GM12878 (cell line): ENCODE data around the gene GABRB2. TPM values are rescaled to one million over a fixed set of nuclear protein-coding genes. Genes with fewer than 3 reads are reported as not detected.

Experiments
- ATAC-seq: fragments of 200-7000 bp; cut with Tn5 transposase; 3 replicates; pipeline ENCODE4 v1.9.1; 2020; ENCODE audit warnings: mild to moderate bottlenecking, moderate library complexity
- BruUV-seq: library from RNA; stranded (reverse); fragments of 400-500 nt; replicated peaks from 2 replicates; lab custom pipeline; 2021; lab: Mats Ljungman, UMichigan
- CTCF ChIA-PET: fragments of 300-600 bp; sonication (Branson Sonifier 250); formaldehyde crosslinking; extraction: SDS; loops from one replicate; lab custom pipeline; 2021; ENCODE audit warnings: inconsistent platforms; lab: Yijun Ruan, JAX
- POLR2A ChIA-PET: fragments of 350-600 bp; formaldehyde crosslinking; extraction: SDS; loops from one replicate; lab custom pipeline; 2021; ENCODE audit warnings: inconsistent platforms; lab: Charles Lee
- RAD21 ChIA-PET: fragments of 300-600 bp; sonication (Branson Sonifier 250); formaldehyde crosslinking; loops from one replicate; lab custom pipeline; 2023; ENCODE audit warnings: antibody characterized with exemption; ENCODE audit not compliant: unreplicated experiment; lab: Charles Lee
- SMC1A ChIA-PET: fragments of 300-600 bp; sonication (Branson Sonifier 250); formaldehyde crosslinking; loops from one replicate; lab custom pipeline; 2023; ENCODE audit not compliant: unreplicated experiment, uncharacterized antibody; lab: Charles Lee
- DNase-seq: peaks from one replicate; pipeline ENCODE4 v3.0.0-alpha.2; 2011; ENCODE audit warnings: low read depth, low spot score
- FAIRE-seq: peaks from 3 replicates; lab custom pipeline; 2011; peaks lifted over from hg19 to GRCh38; lab: Jason Lieb, UNC
- H2AFZ ChIP-seq: 2 replicates; pipeline ENCODE4 v1.6.0; 2011; ENCODE audit warnings: low read depth, low read length, control low read depth; ENCODE audit not compliant: control insufficient read depth
- H3K27ac ChIP-seq: 2 replicates; pipeline ENCODE4 v1.5.1; 2011; ENCODE audit warnings: control low read depth; ENCODE audit not compliant: control insufficient read depth, insufficient read depth
- H3K27me3 ChIP-seq, 2 experiments: replicated peaks in 1 of 2; 2 replicates each; pipeline versions ENCODE4 v1.6.0 to v1.6.1; 2011; ENCODE audit warnings: low read length in 1 of 2; ENCODE audit not compliant: control insufficient read depth in 2 of 2, insufficient read depth in 2 of 2
- H3K36me3 ChIP-seq, 2 experiments: 2 replicates each; pipeline ENCODE4 v1.5.1; 2011; ENCODE audit warnings: low read length in 1 of 2; ENCODE audit not compliant: control insufficient read depth in 2 of 2, insufficient read depth in 2 of 2
- H3K4me1 ChIP-seq: 2 replicates; pipeline ENCODE4 v1.6.1; 2011; ENCODE audit warnings: mild to moderate bottlenecking, low read length, moderate library complexity, mixed read lengths; ENCODE audit not compliant: control insufficient read depth, insufficient read depth
- H3K4me2 ChIP-seq: 2 replicates; pipeline ENCODE4 v1.6.0; 2011; ENCODE audit warnings: control low read depth; ENCODE audit not compliant: control insufficient read depth, insufficient read depth
- H3K4me3 ChIP-seq: fragments of 200-600 bp; sonication (generic); 2 replicates; pipeline ENCODE4 v1.5.1; 2016
- H3K79me2 ChIP-seq: 2 replicates; pipeline ENCODE4 v1.6.0; 2011; ENCODE audit warnings: low read length; ENCODE audit not compliant: control insufficient read depth, insufficient read depth
- H3K9ac ChIP-seq: 2 replicates; pipeline ENCODE4 v1.8.0; 2011; ENCODE audit warnings: low read length, control low read depth, mixed read lengths; ENCODE audit not compliant: control insufficient read depth, insufficient read depth
- H3K9me3 ChIP-seq: replicated peaks from 3 replicates; pipeline ENCODE4 v1.5.1; 2011; ENCODE audit warnings: mild to moderate bottlenecking, low read length; ENCODE audit not compliant: control insufficient read depth, insufficient read depth
- H4K20me1 ChIP-seq: 2 replicates; pipeline ENCODE4 v1.6.0; 2011; ENCODE audit not compliant: control insufficient read depth, insufficient read depth
- ATF7 ChIP-seq: fragments of 450-650 bp; IDR thresholded peaks from 2 replicates; pipeline ENCODE4 v1.6.1; 2016; ENCODE audit warnings: low read depth, mild to moderate bottlenecking
- BACH1 ChIP-seq: fragments of 450-650 bp; IDR thresholded peaks from 2 replicates; pipeline ENCODE4 v1.6.1; 2017; ENCODE audit warnings: mild to moderate bottlenecking, borderline replicate concordance
- CHD1 ChIP-seq: IDR thresholded peaks from 2 replicates; pipeline ENCODE4 v1.6.1; 2012; ENCODE audit warnings: low read depth, low read length, improper control_type of control experiment
- ETV6 ChIP-seq, 2 experiments: fragments of 450-650 bp in 1 of 2; IDR thresholded peaks in 1 of 2; conservative IDR thresholded peaks in 1 of 2; 2 replicates each; pipeline ENCODE4 v1.6.1; 2014; ENCODE audit warnings: antibody characterized with exemption in 1 of 2, borderline replicate concordance in 1 of 2, low read depth in 1 of 2, mild to moderate bottlenecking in 1 of 2, moderate library complexity in 1 of 2
- KLF5 ChIP-seq: fragments of 450-650 bp; IDR thresholded peaks from 2 replicates; pipeline ENCODE4 v1.6.1; 2014; ENCODE audit warnings: mild to moderate bottlenecking; ENCODE audit not compliant: partially characterized antibody
- NR2F1 ChIP-seq: fragments of 450-650 bp; conservative IDR thresholded peaks from 2 replicates; pipeline ENCODE4 v1.6.1; 2017; ENCODE audit warnings: mild to moderate bottlenecking
- POLR2A ChIP-seq: IDR thresholded peaks from 2 replicates; pipeline ENCODE4 v1.6.1; 2011; ENCODE audit warnings: low read depth, mild to moderate bottlenecking, low read length
- SKIL ChIP-seq: fragments of 450-650 bp; IDR thresholded peaks from 2 replicates; pipeline ENCODE4 v1.6.1; 2017; ENCODE audit warnings: mild to moderate bottlenecking, low read depth, inconsistent platforms; ENCODE audit not compliant: poor library complexity, severe bottlenecking
- SMAD5 ChIP-seq: IDR thresholded peaks from 2 replicates; pipeline ENCODE4 v1.6.1; 2016; ENCODE audit warnings: antibody characterized with exemption, low read depth
- TAF1 ChIP-seq: IDR thresholded peaks from 2 replicates; pipeline ENCODE4 v1.6.1; 2011; ENCODE audit warnings: mild to moderate bottlenecking, low read depth, low read length, borderline replicate concordance
- ZNF24 ChIP-seq: fragments of 450-650 bp; IDR thresholded peaks from 2 replicates; pipeline ENCODE4 v1.6.1; 2017; ENCODE audit warnings: antibody characterized with exemption, mild to moderate bottlenecking
- ZNF592 ChIP-seq: fragments of 450-650 bp; IDR thresholded peaks from 2 replicates; pipeline ENCODE4 v1.6.1; 2017; ENCODE audit warnings: mild to moderate bottlenecking, moderate library complexity
- WGBS: methylation state at CpG from one replicate; pipeline ENCODE4 v1.1.6; 2016; ENCODE audit warnings: low lambda C conversion rate; ENCODE audit not compliant: insufficient replicate concordance, insufficient coverage; ENCODE audit errors: missing lambda C conversion rate; 5-methylcytosine and 5-hydroxymethylcytosine counted together
- in situ Hi-C: fragments of 300-500 bp; cut with MboI; formaldehyde crosslinking; loops from 9 replicates; pipeline ENCODE4 v1.14.3; 2018; ENCODE audit warnings: mixed read lengths
- intact Hi-C: fragments of 100-400 bp; cut with micrococcal nuclease; formaldehyde crosslinking; loops from one replicate; pipeline ENCODE4 v1.14.2; 2022; ENCODE audit not compliant: unreplicated experiment
- polyA plus RNA-seq, 11 experiments: library from polyadenylated mRNA; depleted of rRNA in 4 of 11; unstranded in 6 of 11; stranded (reverse) in 5 of 11; fragments of >200 nt; fragmentation: Nextera tagmentation in 4 of 11; fragmentation: Illumina TruSeq in 1 of 11; extraction: Ambion mirVana in 4 of 11; extraction: Trizol in 1 of 11; gene quantifications; 1 replicate in 1 of 11; 2 replicates in 10 of 11; pipeline versions ENCODE4 v1.2.1 to v1.2.3, GENCODE V29; 2011 to 2016; ENCODE audit warnings: inconsistent platforms in 2 of 11, missing spikeins in 2 of 11, low read depth in 1 of 11
- total RNA-seq, 4 experiments: library from RNA; depleted of rRNA in 3 of 4; stranded (reverse); fragments of >200 nt in 3 of 4; fragmentation: Illumina TruSeq in 1 of 4; extraction: Trizol in 1 of 4; gene quantifications; 2 replicates each; pipeline versions ENCODE4 v1.2.1 to v1.2.3, GENCODE V29; 2013 to 2021

GABRB2 gene
- total and polyA plus RNA-seq, 10 of the 15 experiments (the other 5 are each of a cell fraction or from before 2014, with no cell fraction given), result 0.12 to 0.85 (median 0.43) TPM

DNA sequence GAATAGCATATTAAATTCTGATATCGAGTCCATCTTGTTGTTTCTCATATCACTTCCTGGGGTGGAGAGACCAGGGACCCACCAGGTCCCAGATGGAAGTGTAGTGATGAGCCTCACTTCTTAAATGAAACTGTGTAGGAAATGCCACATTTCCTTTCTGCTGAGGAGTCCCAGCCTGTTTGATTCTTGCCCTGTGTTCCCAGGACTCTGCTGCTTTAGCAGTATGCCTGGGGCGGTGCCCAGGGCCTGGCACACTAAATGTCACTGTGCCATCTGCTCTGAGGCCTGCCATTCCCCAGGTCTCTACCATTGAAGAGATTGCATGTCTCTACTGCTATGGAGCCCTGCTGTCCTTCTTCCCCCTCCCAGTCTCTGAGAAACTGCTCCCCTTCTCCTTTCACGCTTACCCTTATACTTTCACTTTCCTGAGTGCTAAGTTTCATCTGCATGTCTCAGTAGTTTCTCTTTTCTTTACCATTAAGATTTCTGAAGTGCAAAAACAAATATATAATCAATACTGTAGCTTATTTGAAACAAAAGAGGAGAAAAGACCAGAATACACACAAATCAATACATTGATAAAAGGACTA lies 260.4 kb downstream of the GABRB2 start:
- peak overlapping the region; percentile 39; the same call in 1 of the 2 replicates for H3K4me3 ChIP-seq
- FAIRE-seq, result peak; percentile 88
- ChIA-PET SMC1A (no interaction called here), CTCF (no interaction called here), RAD21 (no interaction called here), POLR2A (no interaction called here)
- peak; percentile 98 for ATAC-seq
- H3K9me3 ChIP-seq, result no peaks in the 10 kb centered on the region
- H3K27me3 ChIP-seq, result no peaks in the 10 kb centered on the region
- no TSS peak for BruUV-seq
- H3K4me2 ChIP-seq, result peak overlapping the region; percentile 68
- H3K27ac ChIP-seq, result peak overlapping the region; percentile 73
- H3K9ac ChIP-seq, result peak overlapping the region; percentile 32; the same call in 1 of the 2 replicates
- H3K4me1 ChIP-seq, result peaks cover 16% of the 10 kb centered on the region
- 35% methylated on average over 3 of the region's 3 CpGs for WGBS
- no peaks in the 10 kb centered on the region for H4K20me1 ChIP-seq
- TF ChIP-seq NR2F1 (no peak), CHD1 (no peak), KLF5 (no peak), TAF1 (0 out of 2 replicates have a peak, but pooled peaks have one; percentile 16), ZNF24 (no peak), POLR2A (peak; percentile 40; the same call in 1 of the 2 replicates), BACH1 (no peak)
- no peak for DNase-seq
- intact Hi-C loops (no loop called here), in situ Hi-C loops (no loop called here)
- no peaks in the 10 kb centered on the region for H3K36me3 ChIP-seq
- H3K79me2 ChIP-seq, result no peaks in the 10 kb centered on the region
- H2AFZ ChIP-seq, result peak overlapping the region; percentile 88

- no peaks in the 10 kb centered on the region for H3K79me2 ChIP-seq
- intact Hi-C loops (no loop called here), in situ Hi-C loops (no loop called here)
- no peak for ATAC-seq
- RAD21 ChIA-PET, result no interaction called here
- no peaks in the 10 kb centered on the region for H3K27me3 ChIP-seq
- no peak overlapping the region for H3K4me3 ChIP-seq
- H2AFZ ChIP-seq, result no peak overlapping the region
- H3K4me2 ChIP-seq, result no peak overlapping the region
- CTCF ChIA-PET, result no interaction called here
- WGBS, result 79% methylated on average over 2 of the region's 2 CpGs
- no peaks in the 10 kb centered on the region for H3K9me3 ChIP-seq
- FAIRE-seq, result no peak
- H3K9ac ChIP-seq, result no peak overlapping the region
- no peak for DNase-seq
- no TSS peak for BruUV-seq
- SMC1A ChIA-PET, result interaction anchor here (1.0 to 1.3 kb wide), 4 partner anchors 9 to 92 kb away, joined by 3 read pairs; no protein-coding TSS in a partner anchor
- H4K20me1 ChIP-seq, result no peaks in the 10 kb centered on the region
- no peaks in the 10 kb centered on the region for H3K36me3 ChIP-seq
- H3K27ac ChIP-seq, result no peak overlapping the region
- POLR2A ChIA-PET, result no interaction called here
- peaks cover 17% of the 10 kb centered on the region for H3K4me1 ChIP-seq
- TF ChIP-seq CHD1, result no peak
- no peak for TF ChIP-seq ETV6 (conservative IDR thresholded peaks at IDR 0.05 in 1 of 2, IDR thresholded peaks at IDR 0.05 in 1 of 2; ENCODE audit: borderline replicate concordance in 1 of 2, low read depth in 1 of 2)
- no peak for TF ChIP-seq ZNF592
- TF ChIP-seq SMAD5, result no peak
- TF ChIP-seq SKIL, result no peak
- TF ChIP-seq ATF7, result no peak
These were observed 262.1 kb downstream of the GABRB2 start for GRCh38 chr5:161284445-161284844.
